HepG2 (cell line): ENCODE results near the gene ATP1B2. TPM values are rescaled to one million over a fixed set of nuclear protein-coding genes. Genes with fewer than 3 reads are reported as not detected.

ENCODE experiments used
- CEBPG ChIP-seq: IDR thresholded peaks from 2 replicates; pipeline ENCODE4 v1.6.1; 2016
- ELF1 ChIP-seq: sonication (generic); formaldehyde crosslinking; IDR thresholded peaks from 2 replicates; pipeline ENCODE4 v1.4.0; 2020; ENCODE audit warnings: missing genetic modification reagents
- ELF3 ChIP-seq: IDR thresholded peaks from 2 replicates; pipeline ENCODE4 v1.6.1; 2016; ENCODE audit warnings: missing genetic modification reagents, missing compliant biosample characterization
- JDP2 ChIP-seq: sonication (generic); formaldehyde crosslinking; IDR thresholded peaks from 2 replicates; pipeline ENCODE4 v1.8.1; 2022; ENCODE audit warnings: missing genetic modification reagents, borderline replicate concordance
- KDM3A ChIP-seq: IDR thresholded peaks from 2 replicates; pipeline ENCODE4 v1.6.1; 2018; ENCODE audit warnings: low read depth, missing compliant biosample characterization
- MIXL1 ChIP-seq: IDR thresholded peaks from 2 replicates; pipeline ENCODE4 v1.6.1; 2016
- NONO ChIP-seq, 2 experiments: fragments of 450-650 bp in 1 of 2; sonication (generic) in 1 of 2; formaldehyde crosslinking in 1 of 2; IDR thresholded peaks in 1 of 2; conservative IDR thresholded peaks in 1 of 2; 2 replicates each; pipeline versions ENCODE4 v1.6.1 to v1.8.0; 2017 to 2022; ENCODE audit warnings: mild to moderate bottlenecking in 1 of 2, missing genetic modification reagents in 1 of 2, moderate library complexity in 1 of 2
- PHF21A ChIP-seq: sonication (generic); formaldehyde crosslinking; IDR thresholded peaks from 2 replicates; pipeline ENCODE4 v1.5.0; 2020; ENCODE audit warnings: mild to moderate bottlenecking, missing genetic modification reagents
- PTBP1 ChIP-seq: fragments of 200-400 bp; formaldehyde crosslinking; IDR thresholded peaks from 2 replicates; pipeline ENCODE4 v1.6.1; 2018; ENCODE audit warnings: low read length, low read depth; ENCODE audit not compliant: poor library complexity, severe bottlenecking
- SMYD3 ChIP-seq: sonication (generic); formaldehyde crosslinking; IDR thresholded peaks from 2 replicates; pipeline ENCODE4 v1.8.1; 2023; ENCODE audit warnings: mild to moderate bottlenecking, missing genetic modification reagents
- ZMYM4 ChIP-seq: sonication (generic); formaldehyde crosslinking; IDR thresholded peaks from 2 replicates; pipeline ENCODE4 v1.8.1; 2023; ENCODE audit warnings: mild to moderate bottlenecking, missing genetic modification reagents
- ZNF530 ChIP-seq: sonication (generic); formaldehyde crosslinking; IDR thresholded peaks from 2 replicates; pipeline ENCODE4 v1.5.0; 2020; ENCODE audit warnings: low read depth, mild to moderate bottlenecking, missing genetic modification reagents
- ZNF546 ChIP-seq: sonication (generic); formaldehyde crosslinking; conservative IDR thresholded peaks from 2 replicates; pipeline ENCODE4 v1.8.1; 2023; ENCODE audit warnings: mild to moderate bottlenecking, missing genetic modification reagents
- ZNF567 ChIP-seq: sonication (generic); formaldehyde crosslinking; IDR thresholded peaks from 2 replicates; pipeline ENCODE4 v1.8.1; 2023; ENCODE audit warnings: mild to moderate bottlenecking, missing genetic modification reagents, borderline replicate concordance
- ZNF589 ChIP-seq: sonication (generic); formaldehyde crosslinking; conservative IDR thresholded peaks from 2 replicates; pipeline ENCODE4 v1.8.0; 2022; ENCODE audit warnings: mild to moderate bottlenecking, moderate library complexity, missing genetic modification reagents
- ZNF720 ChIP-seq: sonication (generic); formaldehyde crosslinking; IDR thresholded peaks from 2 replicates; pipeline ENCODE4 v1.4.0; 2020; ENCODE audit warnings: missing genetic modification reagents
- ZNF841 ChIP-seq: sonication (generic); formaldehyde crosslinking; IDR thresholded peaks from 2 replicates; pipeline ENCODE4 v1.8.1; 2023; ENCODE audit warnings: missing genetic modification reagents, borderline replicate concordance
- ZSCAN25 ChIP-seq: sonication (generic); formaldehyde crosslinking; IDR thresholded peaks from 2 replicates; pipeline ENCODE4 v1.8.0; 2022; ENCODE audit warnings: mild to moderate bottlenecking, missing genetic modification reagents
- ZXDC ChIP-seq: sonication (generic); formaldehyde crosslinking; IDR thresholded peaks from 2 replicates; pipeline ENCODE4 v1.5.0; 2020; ENCODE audit warnings: mild to moderate bottlenecking, missing genetic modification reagents
- polyA plus RNA-seq, 8 experiments: library from polyadenylated mRNA; depleted of rRNA in 3 of 8; stranded (reverse) in 7 of 8; unstranded in 1 of 8; fragments of >200 nt; fragmentation: Illumina TruSeq in 4 of 8; extraction: Trizol in 4 of 8; gene quantifications; 2 replicates each; pipeline versions ENCODE4 v1.2.1 to v1.2.3, GENCODE V29; 2011 to 2016; ENCODE audit warnings: low read depth in 4 of 8, missing spikeins in 1 of 8, mixed read lengths in 1 of 8; ENCODE audit not compliant: insufficient read depth in 1 of 8
- total RNA-seq, 5 experiments: library from RNA; depleted of rRNA; stranded (reverse); fragments of >200 nt; fragmentation: Illumina TruSeq; extraction: Trizol; gene quantifications; 2 replicates each; pipeline ENCODE4 v1.2.3, GENCODE V29; 2016; ENCODE audit warnings: low read depth in 1 of 5
- TF ChIP-seq, protein P1 (sequence below): sonication (generic); formaldehyde crosslinking; IDR thresholded peaks from 2 replicates; pipeline ENCODE4 v1.4.0; 2020; ENCODE audit warnings: missing genetic modification reagents
- TF ChIP-seq, protein P2 (sequence below): sonication (generic); formaldehyde crosslinking; IDR thresholded peaks from 2 replicates; pipeline ENCODE4 v1.5.0; 2020; ENCODE audit warnings: mild to moderate bottlenecking, missing genetic modification reagents, moderate library complexity
- TF ChIP-seq, protein P3 (sequence below): sonication (generic); formaldehyde crosslinking; conservative IDR thresholded peaks from 2 replicates; pipeline ENCODE4 v1.5.0; 2020; ENCODE audit warnings: missing genetic modification reagents

Gene ATP1B2
- total and polyA plus RNA-seq, 2 of the 13 experiments (the other 11 are each of a cell fraction or from before 2014, with no cell fraction given) = not detected

DNA sequence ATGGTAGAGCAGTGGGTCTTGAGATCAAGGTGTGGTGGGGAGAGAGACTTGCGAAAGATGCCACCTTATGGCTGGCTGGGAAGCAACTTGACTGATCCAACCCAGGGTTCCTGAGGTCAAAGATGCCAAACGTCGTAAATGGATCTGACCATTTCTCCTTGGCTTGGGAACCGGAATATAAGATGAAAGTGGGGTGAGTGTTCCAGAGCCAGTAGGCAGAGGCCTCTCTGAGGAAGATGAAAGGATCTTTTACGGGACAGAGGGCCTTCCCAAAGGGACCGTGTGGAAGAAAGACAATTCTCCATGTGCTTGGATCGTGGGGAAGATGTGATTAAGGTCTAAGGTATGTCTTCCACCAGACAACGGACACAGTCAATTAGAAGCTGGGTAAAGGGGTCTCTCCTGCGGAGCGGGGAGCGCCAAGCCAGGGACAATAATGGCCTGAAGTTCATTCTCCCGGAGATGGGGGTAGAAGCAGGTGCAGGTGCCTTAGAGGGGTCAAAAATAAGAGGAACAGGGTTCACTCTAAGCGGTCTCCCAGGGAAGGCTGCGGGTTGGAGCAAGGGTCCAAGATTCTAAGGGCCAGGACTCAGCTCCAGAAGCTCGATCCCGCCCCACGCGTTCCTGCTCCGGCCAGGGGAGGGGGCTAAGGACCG, 36.8 kb upstream of the ATP1B2 start (continued):
- TF ChIP-seq ZMYM4 (CRISPR knock-in tag) = no peak
- TF ChIP-seq ELF1 (CRISPR knock-in tag) = no peak
- no peak for TF ChIP-seq ELF3 (CRISPR knock-in tag)
- 0 out of 2 replicates have a peak, but pooled peaks have one; percentile 9 for TF ChIP-seq CEBPG
- TF ChIP-seq, protein P1, sequence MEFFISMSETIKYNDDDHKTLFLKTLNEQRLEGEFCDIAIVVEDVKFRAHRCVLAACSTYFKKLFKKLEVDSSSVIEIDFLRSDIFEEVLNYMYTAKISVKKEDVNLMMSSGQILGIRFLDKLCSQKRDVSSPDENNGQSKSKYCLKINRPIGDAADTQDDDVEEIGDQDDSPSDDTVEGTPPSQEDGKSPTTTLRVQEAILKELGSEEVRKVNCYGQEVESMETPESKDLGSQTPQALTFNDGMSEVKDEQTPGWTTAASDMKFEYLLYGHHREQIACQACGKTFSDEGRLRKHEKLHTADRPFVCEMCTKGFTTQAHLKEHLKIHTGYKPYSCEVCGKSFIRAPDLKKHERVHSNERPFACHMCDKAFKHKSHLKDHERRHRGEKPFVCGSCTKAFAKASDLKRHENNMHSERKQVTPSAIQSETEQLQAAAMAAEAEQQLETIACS (CRISPR knock-in tag) = no peak
- no peak for TF ChIP-seq SMYD3
- 0 out of 2 replicates have a peak, but pooled peaks have one; percentile 23 for TF ChIP-seq ZXDC (CRISPR knock-in tag)
- no peak; the same call in 1 of the 2 replicates for TF ChIP-seq PHF21A (CRISPR knock-in tag)
- TF ChIP-seq, protein P2, sequence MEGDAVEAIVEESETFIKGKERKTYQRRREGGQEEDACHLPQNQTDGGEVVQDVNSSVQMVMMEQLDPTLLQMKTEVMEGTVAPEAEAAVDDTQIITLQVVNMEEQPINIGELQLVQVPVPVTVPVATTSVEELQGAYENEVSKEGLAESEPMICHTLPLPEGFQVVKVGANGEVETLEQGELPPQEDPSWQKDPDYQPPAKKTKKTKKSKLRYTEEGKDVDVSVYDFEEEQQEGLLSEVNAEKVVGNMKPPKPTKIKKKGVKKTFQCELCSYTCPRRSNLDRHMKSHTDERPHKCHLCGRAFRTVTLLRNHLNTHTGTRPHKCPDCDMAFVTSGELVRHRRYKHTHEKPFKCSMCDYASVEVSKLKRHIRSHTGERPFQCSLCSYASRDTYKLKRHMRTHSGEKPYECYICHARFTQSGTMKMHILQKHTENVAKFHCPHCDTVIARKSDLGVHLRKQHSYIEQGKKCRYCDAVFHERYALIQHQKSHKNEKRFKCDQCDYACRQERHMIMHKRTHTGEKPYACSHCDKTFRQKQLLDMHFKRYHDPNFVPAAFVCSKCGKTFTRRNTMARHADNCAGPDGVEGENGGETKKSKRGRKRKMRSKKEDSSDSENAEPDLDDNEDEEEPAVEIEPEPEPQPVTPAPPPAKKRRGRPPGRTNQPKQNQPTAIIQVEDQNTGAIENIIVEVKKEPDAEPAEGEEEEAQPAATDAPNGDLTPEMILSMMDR (CRISPR knock-in tag) = peak; percentile 49
- no peak for TF ChIP-seq PTBP1
- no peak for TF ChIP-seq ZSCAN25 (CRISPR knock-in tag)
- no peak for TF ChIP-seq JDP2 (CRISPR knock-in tag)
- no peak for TF ChIP-seq MIXL1 (CRISPR knock-in tag)
- TF ChIP-seq ZNF720 (CRISPR knock-in tag) = no peak
- TF ChIP-seq KDM3A = no peak
- TF ChIP-seq ZNF567 (CRISPR knock-in tag) = 0 out of 2 replicates have a peak, but pooled peaks have one; percentile 44
- TF ChIP-seq ZNF841 (CRISPR knock-in tag) = no peak
- no peak for TF ChIP-seq NONO (IDR thresholded peaks at IDR 0.05)
- no peak for TF ChIP-seq NONO (CRISPR knock-in tag; conservative IDR thresholded peaks at IDR 0.05)
- 0 out of 2 replicates have a peak, but pooled peaks have one; percentile 43 for TF ChIP-seq ZNF546 (CRISPR knock-in tag)
- TF ChIP-seq ZNF530 (CRISPR knock-in tag) = no peak
- TF ChIP-seq ZNF589 (CRISPR knock-in tag) = no peak
- TF ChIP-seq, protein P3, sequence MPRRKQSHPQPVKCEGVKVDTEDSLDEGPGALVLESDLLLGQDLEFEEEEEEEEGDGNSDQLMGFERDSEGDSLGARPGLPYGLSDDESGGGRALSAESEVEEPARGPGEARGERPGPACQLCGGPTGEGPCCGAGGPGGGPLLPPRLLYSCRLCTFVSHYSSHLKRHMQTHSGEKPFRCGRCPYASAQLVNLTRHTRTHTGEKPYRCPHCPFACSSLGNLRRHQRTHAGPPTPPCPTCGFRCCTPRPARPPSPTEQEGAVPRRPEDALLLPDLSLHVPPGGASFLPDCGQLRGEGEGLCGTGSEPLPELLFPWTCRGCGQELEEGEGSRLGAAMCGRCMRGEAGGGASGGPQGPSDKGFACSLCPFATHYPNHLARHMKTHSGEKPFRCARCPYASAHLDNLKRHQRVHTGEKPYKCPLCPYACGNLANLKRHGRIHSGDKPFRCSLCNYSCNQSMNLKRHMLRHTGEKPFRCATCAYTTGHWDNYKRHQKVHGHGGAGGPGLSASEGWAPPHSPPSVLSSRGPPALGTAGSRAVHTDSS (CRISPR knock-in tag) = no peak
